Kidney (tissue), 14 donors: Measurements from ENCODE around the gene IKBIP. TPM values are rescaled to one million over a fixed set of nuclear protein-coding genes. Genes with fewer than 3 reads are reported as not detected.
"Not testable (repeated sequence)": the region's sequence is repeated elsewhere in the genome, so short reads cannot be mapped to it uniquely, and the experiment has no call there.

Experiments used
- DNase-seq, 5 donors: peaks; one replicate each; pipeline ENCODE4 v3.0.0-alpha.2; 2013 to 2020
- FAIRE-seq: peaks from 2 replicates; lab custom pipeline; 2012; peaks lifted over from hg19 to GRCh38; lab: Jason Lieb, UNC
- H3K27ac ChIP-seq, 2 donors: one replicate each; pipeline ENCODE4 v1.7.0; 2013; ENCODE audit warnings: low read depth in 2 of 2, low read length in 2 of 2, inconsistent platforms in 1 of 2
- H3K27me3 ChIP-seq: one replicate; pipeline ENCODE4 v1.7.1; 2013; ENCODE audit warnings: low read length, inconsistent platforms; ENCODE audit not compliant: control insufficient read depth, insufficient read depth
- H3K36me3 ChIP-seq, 3 donors: one replicate each; pipeline versions ENCODE4 v1.7.0 to v1.7.1; 2013; ENCODE audit warnings: low read length in 3 of 3, control low read depth in 1 of 3, inconsistent platforms in 1 of 3; ENCODE audit not compliant: insufficient read depth in 3 of 3, control insufficient read depth in 2 of 3
- H3K4me1 ChIP-seq, 3 donors: one replicate each; pipeline versions ENCODE4 v1.7.0 to v1.7.1; 2013; ENCODE audit warnings: low read length in 3 of 3, inconsistent platforms in 1 of 3, low read depth in 1 of 3; ENCODE audit not compliant: control insufficient read depth in 2 of 3, insufficient read depth in 2 of 3
- H3K4me3 ChIP-seq, 3 donors: one replicate each; pipeline versions ENCODE4 v1.7.0 to v1.8.1; 2013; ENCODE audit warnings: low read length in 3 of 3, control low read depth in 1 of 3, inconsistent platforms in 1 of 3
- H3K9ac ChIP-seq, 3 donors: one replicate each; pipeline versions ENCODE4 v1.7.0 to v1.7.1; 2013; ENCODE audit warnings: low read length in 3 of 3, control low read depth in 1 of 3, inconsistent platforms in 1 of 3
- H3K9me3 ChIP-seq, 3 donors: one replicate each; pipeline versions ENCODE4 v1.7.0 to v1.7.1; 2013; ENCODE audit warnings: low read length in 3 of 3, control low read depth in 1 of 3, inconsistent platforms in 1 of 3; ENCODE audit not compliant: control insufficient read depth in 2 of 3, insufficient read depth in 1 of 3
- intact Hi-C: fragments of 100-400 bp; cut with DNase I; formaldehyde crosslinking; loops from one replicate; pipeline ENCODE4 v1.11.1; 2022
- polyA plus RNA-seq: library from polyadenylated mRNA; stranded (reverse); fragments of 350-450 nt; fragmentation: Illumina TruSeq; extraction: RNeasy Lipid Tissue Mini Kit (QIAGEN cat#74804); gene quantifications from one replicate; pipeline ENCODE4 v1.2.3, GENCODE V29; 2014; ENCODE audit warnings: low read depth, low replicate concordance; ENCODE audit not compliant: insufficient read depth
- total RNA-seq: library from RNA; stranded (reverse); fragmentation: NEBNext Ultra II Directional; extraction: Animal tissue kit (Norgen Biotek cat#: 25700); gene quantifications from one replicate; pipeline ENCODE4 v1.2.1, GENCODE V29; 2021
- TF ChIP-seq, protein P1 (sequence below): IDR thresholded peaks from 3 replicates; pipeline ENCODE4 v1.5.1; 2012; ENCODE audit warnings: mild to moderate bottlenecking, moderate library complexity, borderline replicate concordance; ENCODE audit not compliant: insufficient read depth; ENCODE audit errors: extremely low read depth
- donor health status: control.
- donor health status: control.
- donor health status: control.
- donor health status: control.
- donor health status: control.
- donor health status: DM: yes; HTN: yes; CAD: no.
- donor health status: Normal renal cell carcinoma (clear cell type).

IKBIP gene
- total and polyA plus RNA-seq, 2 donors from 2014 or later = 5.9 to 10.9 TPM

DNA sequence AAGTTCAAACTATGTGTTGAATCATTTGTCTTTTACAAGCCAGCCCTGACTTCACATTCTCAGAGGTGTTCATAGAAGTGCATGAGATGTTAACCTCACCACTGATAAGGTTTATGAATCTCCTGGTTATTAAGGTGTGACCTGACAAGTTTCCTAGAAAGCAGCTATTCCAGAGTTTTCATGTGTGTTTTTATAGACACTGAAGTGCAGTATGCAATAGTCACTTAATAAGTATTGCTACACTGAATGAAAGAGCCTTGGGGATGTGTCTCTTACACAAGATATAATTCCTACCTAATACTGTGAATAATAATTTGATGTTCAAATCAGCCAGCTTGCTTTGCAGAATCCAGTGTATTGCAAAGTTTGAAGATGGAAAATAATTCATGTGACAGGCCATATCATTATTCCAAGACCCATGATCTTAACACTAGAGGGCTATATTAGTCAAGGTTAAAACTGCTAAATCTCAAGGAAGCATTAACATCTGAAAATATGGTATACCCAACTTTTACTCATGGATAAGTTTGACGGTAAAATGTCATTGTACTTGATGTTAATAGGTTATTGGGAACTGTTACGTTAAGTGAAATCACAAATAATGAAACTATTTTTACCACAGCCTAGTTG lies 38.1 kb downstream of the IKBIP start:
- Histone ChIP-seq H3K27ac (no peak overlapping the region), H3K27me3 (no peaks in the 10 kb centered on the region), H3K36me3 (peaks cover 0 to 20% (median 14%) of the 10 kb centered on the region in 3 donors), H3K9ac (no peak overlapping the region), H3K4me1 (no peaks in the 10 kb centered on the region), H3K4me3 (no peak overlapping the region), H3K9me3 (no peaks in the 10 kb centered on the region)
- FAIRE-seq (no peak), DNase-seq (no peak)
- intact Hi-C loops = no loop called here
- TF ChIP-seq, protein P1, sequence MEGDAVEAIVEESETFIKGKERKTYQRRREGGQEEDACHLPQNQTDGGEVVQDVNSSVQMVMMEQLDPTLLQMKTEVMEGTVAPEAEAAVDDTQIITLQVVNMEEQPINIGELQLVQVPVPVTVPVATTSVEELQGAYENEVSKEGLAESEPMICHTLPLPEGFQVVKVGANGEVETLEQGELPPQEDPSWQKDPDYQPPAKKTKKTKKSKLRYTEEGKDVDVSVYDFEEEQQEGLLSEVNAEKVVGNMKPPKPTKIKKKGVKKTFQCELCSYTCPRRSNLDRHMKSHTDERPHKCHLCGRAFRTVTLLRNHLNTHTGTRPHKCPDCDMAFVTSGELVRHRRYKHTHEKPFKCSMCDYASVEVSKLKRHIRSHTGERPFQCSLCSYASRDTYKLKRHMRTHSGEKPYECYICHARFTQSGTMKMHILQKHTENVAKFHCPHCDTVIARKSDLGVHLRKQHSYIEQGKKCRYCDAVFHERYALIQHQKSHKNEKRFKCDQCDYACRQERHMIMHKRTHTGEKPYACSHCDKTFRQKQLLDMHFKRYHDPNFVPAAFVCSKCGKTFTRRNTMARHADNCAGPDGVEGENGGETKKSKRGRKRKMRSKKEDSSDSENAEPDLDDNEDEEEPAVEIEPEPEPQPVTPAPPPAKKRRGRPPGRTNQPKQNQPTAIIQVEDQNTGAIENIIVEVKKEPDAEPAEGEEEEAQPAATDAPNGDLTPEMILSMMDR = no peak

DNA sequence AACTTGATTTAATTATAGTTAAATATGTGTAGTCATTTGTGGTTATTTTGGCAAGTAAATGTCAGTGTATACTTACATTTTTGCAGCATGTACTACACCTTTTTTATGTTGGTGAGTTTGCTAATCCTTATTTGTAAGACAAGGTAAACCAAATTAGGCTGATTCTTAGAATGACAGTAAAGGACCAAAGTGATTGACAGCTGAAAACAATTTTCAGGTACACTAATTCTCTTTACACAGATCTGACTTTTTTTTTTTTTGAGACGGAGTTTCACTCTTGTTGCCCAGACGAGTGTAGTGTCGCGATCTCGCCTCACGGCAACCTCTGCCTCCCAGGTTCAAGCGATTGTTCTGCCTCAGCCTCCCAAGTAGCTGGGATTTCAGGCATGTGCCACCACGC lies 42.7 kb downstream of the IKBIP start:
- Histone ChIP-seq H3K36me3 (peaks cover 11 to 45% (median 37%) of the 10 kb centered on the region in 3 donors), H3K9me3 (no peaks in the 10 kb centered on the region), H3K4me3 (no peak overlapping the region), H3K27me3 (no peaks in the 10 kb centered on the region), H3K27ac (no peak overlapping the region), H3K4me1 (no peaks in the 10 kb centered on the region), H3K9ac (no peak overlapping the region)
- FAIRE-seq = no peak
- intact Hi-C loops = no loop called here
- TF ChIP-seq, protein P1 = no peak
- DNase-seq = no peak

DNA sequence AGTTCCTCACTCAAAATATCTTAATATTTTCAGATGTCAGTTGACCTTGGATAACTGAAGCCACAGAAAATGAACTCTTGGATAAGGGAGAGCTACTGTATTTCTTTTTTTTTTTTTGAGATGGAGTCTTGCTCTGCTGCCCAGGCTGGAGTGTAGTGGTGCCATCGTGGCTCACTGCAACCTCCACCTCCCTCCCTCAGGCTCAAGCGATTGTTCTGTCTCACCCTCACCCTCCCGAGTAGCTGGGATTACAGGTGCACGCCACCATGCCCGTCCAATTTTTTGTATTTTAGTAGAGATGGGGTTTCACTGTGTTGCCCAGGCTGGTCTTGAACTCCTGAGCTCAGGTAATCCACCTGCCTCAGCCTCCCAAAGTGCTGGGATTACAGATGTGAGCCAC lies 47.3 kb downstream of the IKBIP start:
- H3K36me3 ChIP-seq = peaks cover 11 to 43% (median 27%) of the 10 kb centered on the region in 3 donors
- not testable (repeated sequence) for H3K27me3 ChIP-seq, H3K4me1 ChIP-seq, DNase-seq, H3K9me3 ChIP-seq, H3K27ac ChIP-seq, H3K9ac ChIP-seq, FAIRE-seq, H3K4me3 ChIP-seq
- intact Hi-C loops = loop anchor here (10.0 kb wide), 1 partner anchor 47 kb away; the partner anchor contains the start of genes APAF1 and IKBIP

DNA sequence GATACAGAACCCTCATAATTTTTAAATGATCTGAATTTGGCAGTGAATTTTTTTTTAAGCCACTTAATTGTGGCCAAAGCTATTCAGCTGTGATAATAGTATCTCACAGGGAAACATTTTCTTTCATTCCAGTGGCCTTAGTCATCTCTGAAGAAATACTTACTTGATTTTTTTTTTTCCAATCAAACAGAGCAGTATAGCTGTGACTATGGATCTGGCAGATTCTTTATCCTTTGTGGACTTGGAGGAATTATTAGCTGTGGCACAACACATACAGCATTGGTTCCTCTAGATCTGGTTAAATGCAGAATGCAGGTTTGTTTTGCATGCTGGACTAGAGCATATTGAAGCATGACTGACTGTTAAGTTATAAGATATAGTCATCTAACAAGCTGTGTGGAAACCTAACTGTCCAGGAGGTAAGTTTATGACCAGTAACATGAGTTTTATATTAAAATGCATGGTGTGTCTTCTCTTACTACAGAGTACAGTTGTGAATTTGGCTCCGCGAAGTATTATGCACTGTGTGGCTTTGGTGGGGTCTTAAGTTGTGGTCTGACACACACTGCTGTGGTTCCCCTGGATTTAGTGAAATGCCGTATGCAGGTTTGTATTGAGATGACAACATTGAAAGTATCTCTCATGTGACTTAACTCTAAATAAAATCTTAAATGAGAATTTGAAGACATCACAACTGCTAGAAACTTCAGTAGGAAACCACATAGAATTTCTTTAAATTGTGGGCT lies 49.2 kb downstream of the IKBIP start:
- peaks cover 0 to 4% (median 3%) of the 10 kb centered on the region in 3 donors for H3K4me1 ChIP-seq
- no peak overlapping the region for H3K27ac ChIP-seq
- H3K9ac ChIP-seq = peak overlapping the region; percentile 68 to 97 (median 94)
- FAIRE-seq (no peak), DNase-seq (peak in 1 of 5 donors; percentile 22)
- no peaks in the 10 kb centered on the region for H3K27me3 ChIP-seq
- intact Hi-C loops = loop anchor here (10.0 kb wide), 1 partner anchor 49 kb away; the partner anchor contains the start of genes APAF1 and IKBIP
- no peaks in the 10 kb centered on the region for H3K9me3 ChIP-seq
- TF ChIP-seq, protein P1 = no peak
- peaks cover 7 to 32% (median 16%) of the 10 kb centered on the region in 3 donors for H3K36me3 ChIP-seq
- H3K4me3 ChIP-seq = peak overlapping the region; percentile 87 to 96 (median 92)
